Muscle of back (tissue), 11 donors: ENCODE measurements around the gene EVX2. TPM values are rescaled to one million over a fixed set of nuclear protein-coding genes. Genes with fewer than 3 reads are reported as not detected.
A peak's percentile ranks its signal among the peaks of the same experiment; 100 is the strongest.

ENCODE experiments used
- DNase-seq, 3 donors: peaks; one replicate each; pipeline versions ENCODE4 v3.0.0 to v3.0.0-alpha.2; 2013
- polyA plus RNA-seq, 10 donors: library from polyadenylated mRNA; unstranded; fragments of 120-200 nt; gene quantifications; one replicate each; pipeline ENCODE4 v1.2.1, GENCODE V29; 2013; ENCODE audit not compliant: insufficient read length in 10 of 10

Gene EVX2
- polyA plus RNA-seq, 10 donors, result 0.04 TPM; not detected in 8

- DNase-seq, result no peak
Observed at GRCh38 chr2:176109192-176109901, 25.6 kb upstream of the EVX2 start.

GRCh38 chr2:176107731-176108181 lies 24.0 kb upstream of the EVX2 start:
- no peak for DNase-seq

- peak in 1 of 3 donors; percentile 81 for DNase-seq
Observed at GRCh38 chr2:176106581-176107539, 23.1 kb upstream of the EVX2 start, which contains the start of gene HOXD11. HOXD11 (plus strand) TSS chr2:176107280; CDS start chr2:176107356, 76 bp downstream.

GRCh38 chr2:176105730-176106580 lies 22.2 kb upstream of the EVX2 start:
- no peak for DNase-seq

GRCh38 chr2:176105078-176105729 lies 21.4 kb upstream of the EVX2 start:
- no peak for DNase-seq

- no peak for DNase-seq
Observed at GRCh38 chr2:176104316-176105077, 20.7 kb upstream of the EVX2 start.

GRCh38 chr2:176103742-176104315 lies 20.1 kb upstream of the EVX2 start:
- DNase-seq, result no peak

GRCh38 chr2:176103194-176103593 lies 19.4 kb upstream of the EVX2 start:
- no peak for DNase-seq

- DNase-seq, result no peak
Observed at GRCh38 chr2:176102309-176102866, 18.6 kb upstream of the EVX2 start.

GRCh38 chr2:176101842-176102241 lies 18.1 kb upstream of the EVX2 start:
- DNase-seq, result no peak

- no peak for DNase-seq
Observed at GRCh38 chr2:176101216-176101830, 17.6 kb upstream of the EVX2 start.

GRCh38 chr2:176100547-176101140 lies 16.9 kb upstream of the EVX2 start:
- no peak for DNase-seq

- no peak for DNase-seq
Observed at GRCh38 chr2:176099728-176100546, 16.2 kb upstream of the EVX2 start, which contains the start of gene HOXD12. HOXD12 (plus strand) TSS chr2:176099795; CDS start chr2:176099802, 7 bp downstream.

GRCh38 chr2:176099159-176099727 lies 15.5 kb upstream of the EVX2 start:
- no peak for DNase-seq

GRCh38 chr2:176098366-176099158 lies 14.8 kb upstream of the EVX2 start:
- no peak for DNase-seq

- DNase-seq, result no peak
Observed at GRCh38 chr2:176097820-176098365, 14.1 kb upstream of the EVX2 start.
